Stimulated activated CD8-positive, alpha-beta memory T cell treated with anti-CD3 and anti-CD28 coated beads, Interleukin-12 subunit alpha, Interleukin-12 subunit beta, amount 100 ng/mL, for 1 hour (primary cell): ENCODE measurements around the gene ERF.

Experiments
- DNase-seq: peaks from one replicate; pipeline ENCODE4 v3.0.0-alpha.2; 2020; ENCODE audit warnings: low read depth

The ERF gene

GRCh38 chr19:42287017-42287826 is 32.3 kb upstream of the ERF start:
- no peak for DNase-seq

GRCh38 chr19:42286349-42287016 is 31.6 kb upstream of the ERF start:
- no peak for DNase-seq

- DNase-seq: no peak
Observed at GRCh38 chr19:42285988-42286348, 31.0 kb upstream of the ERF start.

- no peak for DNase-seq
Observed at GRCh38 chr19:42285541-42285941, 30.6 kb upstream of the ERF start.

- DNase-seq: no peak
Observed at GRCh38 chr19:42284591-42285341, 29.8 kb upstream of the ERF start.

GRCh38 chr19:42284066-42284501 is 29.2 kb upstream of the ERF start:
- DNase-seq: peak; percentile 62

- peak; percentile 88 for DNase-seq
Observed at GRCh38 chr19:42283188-42284065, 28.5 kb upstream of the ERF start.

GRCh38 chr19:42282819-42283187 is 27.9 kb upstream of the ERF start:
- no peak for DNase-seq

- DNase-seq: no peak
Observed at GRCh38 chr19:42281827-42282762, 27.2 kb upstream of the ERF start.

GRCh38 chr19:42281146-42281826 is 26.4 kb upstream of the ERF start:
- DNase-seq: no peak

GRCh38 chr19:42280815-42281145 is 25.9 kb upstream of the ERF start:
- no peak for DNase-seq

- DNase-seq: peak; percentile 76
Observed at GRCh38 chr19:42279902-42280814, 25.2 kb upstream of the ERF start.

GRCh38 chr19:42279155-42279901 is 24.4 kb upstream of the ERF start:
- DNase-seq: no peak

GRCh38 chr19:42278452-42279154 is 23.7 kb upstream of the ERF start:
- DNase-seq: no peak

GRCh38 chr19:42277821-42278451 is 23.0 kb upstream of the ERF start:
- no peak for DNase-seq

GRCh38 chr19:42276821-42277220 is 21.9 kb upstream of the ERF start:
- no peak for DNase-seq

GRCh38 chr19:42276284-42276683 is 21.4 kb upstream of the ERF start:
- no peak for DNase-seq
